GM18517 (cell line): ENCODE measurements around the gene KRT25.
"Not testable (repeated sequence)": the region's sequence is repeated elsewhere in the genome, so short reads cannot be mapped to it uniquely, and the experiment has no call there.

ENCODE experiments used
- ATAC-seq: cut with Tn5 transposase; IDR thresholded peaks from one replicate; pipeline ENCODE4 v1.9.1; 2021; ENCODE audit warnings: mild to moderate bottlenecking, moderate library complexity; ENCODE audit not compliant: unreplicated experiment

The KRT25 gene

GRCh38 chr17:40753804-40754203 is 1.3 kb downstream of the KRT25 start:
- no peak for ATAC-seq

- no peak for ATAC-seq
These were observed 4.1 kb downstream of the KRT25 start for GRCh38 chr17:40751065-40751464.

DNA sequence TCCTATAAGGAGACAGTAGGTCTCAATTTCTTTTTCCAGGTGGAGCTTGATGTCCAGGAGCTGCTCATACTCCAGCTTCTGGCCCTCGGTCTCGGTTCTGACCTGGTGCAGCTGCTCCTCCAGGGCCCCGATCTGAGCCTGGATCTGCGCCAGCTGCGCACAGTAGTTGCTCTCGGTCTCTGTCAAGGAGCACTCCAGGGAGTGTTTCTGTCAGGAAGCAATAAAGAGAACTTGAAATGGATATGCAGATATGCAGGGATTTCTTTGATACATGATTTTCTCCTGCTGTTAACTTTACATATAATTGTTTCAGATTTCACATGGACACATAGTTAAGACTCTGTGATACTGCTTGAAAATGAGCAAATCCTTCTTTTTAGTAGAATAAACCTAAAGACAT is 4.7 kb downstream of the KRT25 start:
- ATAC-seq, result no peak

- not testable (repeated sequence) for ATAC-seq
These were observed 6.5 kb downstream of the KRT25 start for GRCh38 chr17:40748666-40749065.

DNA sequence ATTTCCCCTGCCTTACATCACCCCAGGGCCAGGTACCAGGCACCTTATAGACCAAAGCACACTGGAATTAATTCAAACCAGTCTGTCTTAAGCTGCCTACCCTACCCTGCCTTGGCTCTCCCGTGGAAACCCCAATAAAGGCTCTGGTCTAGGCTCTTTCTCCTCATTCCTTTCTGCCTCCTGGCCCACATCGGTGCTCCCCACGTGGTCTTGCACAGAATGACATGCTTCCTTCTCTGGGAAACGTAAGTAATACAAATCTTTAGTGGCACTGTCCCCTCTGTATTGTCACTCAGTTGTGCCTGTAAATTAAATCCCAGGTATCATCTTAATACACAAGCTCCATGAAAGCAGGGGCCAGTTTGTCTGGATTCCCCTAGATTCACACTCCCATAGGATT is 16.6 kb downstream of the KRT25 start:
- no peak for ATAC-seq

GRCh38 chr17:40735016-40735415 is 20.1 kb downstream of the KRT25 start:
- ATAC-seq, result no peak

DNA sequence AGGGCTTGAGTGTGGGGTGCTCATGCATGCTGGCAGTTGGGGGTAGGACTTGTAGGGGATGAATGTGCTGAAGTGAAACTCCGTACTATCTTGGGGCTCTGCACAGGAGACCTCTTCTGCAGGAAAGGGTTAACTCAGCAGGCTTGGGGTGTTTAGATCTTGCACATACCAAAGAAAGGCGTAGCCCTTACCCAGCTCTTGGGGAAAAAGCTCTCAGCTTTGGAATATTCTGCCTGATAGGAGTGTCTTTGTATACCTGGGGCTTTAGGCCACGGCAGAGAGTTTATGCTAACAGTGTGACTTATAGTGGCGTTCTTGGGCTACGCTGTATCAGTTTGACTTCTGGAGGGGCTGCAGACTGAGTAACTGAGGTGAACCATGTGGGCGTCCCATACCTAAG is 21.1 kb downstream of the KRT25 start:
- ATAC-seq, result no peak

- ATAC-seq, result no peak
These were observed 24.2 kb downstream of the KRT25 start for GRCh38 chr17:40730970-40731369.

GRCh38 chr17:40727447-40728231 is 27.5 kb downstream of the KRT25 start:
- no peak for ATAC-seq

GRCh38 chr17:40726919-40727318 is 28.2 kb downstream of the KRT25 start:
- no peak for ATAC-seq

GRCh38 chr17:40724656-40725055 is 30.5 kb downstream of the KRT25 start:
- ATAC-seq, result no peak

DNA sequence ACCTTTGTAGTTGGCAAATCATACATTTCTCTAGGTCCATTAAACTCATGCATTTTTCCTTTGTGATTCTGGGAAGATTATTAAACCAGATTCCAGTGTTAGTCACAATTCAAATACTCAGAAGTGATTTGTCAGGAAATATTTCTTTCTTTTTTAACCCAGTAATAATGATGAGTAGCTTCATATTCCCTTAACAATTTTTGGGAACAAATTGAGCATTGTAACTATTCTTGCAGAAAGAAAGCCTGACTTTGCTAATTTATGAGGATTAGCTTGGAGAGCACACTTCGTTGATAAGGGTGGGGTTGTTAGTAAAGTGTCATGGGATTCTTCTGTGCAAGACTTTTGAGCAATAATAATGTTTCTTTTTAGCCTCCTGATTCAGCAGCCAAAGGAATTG is 32.9 kb downstream of the KRT25 start:
- no peak for ATAC-seq

GRCh38 chr17:40720899-40721298 is 34.2 kb downstream of the KRT25 start:
- ATAC-seq, result no peak

GRCh38 chr17:40718930-40719329 is 36.2 kb downstream of the KRT25 start:
- no peak for ATAC-seq

DNA sequence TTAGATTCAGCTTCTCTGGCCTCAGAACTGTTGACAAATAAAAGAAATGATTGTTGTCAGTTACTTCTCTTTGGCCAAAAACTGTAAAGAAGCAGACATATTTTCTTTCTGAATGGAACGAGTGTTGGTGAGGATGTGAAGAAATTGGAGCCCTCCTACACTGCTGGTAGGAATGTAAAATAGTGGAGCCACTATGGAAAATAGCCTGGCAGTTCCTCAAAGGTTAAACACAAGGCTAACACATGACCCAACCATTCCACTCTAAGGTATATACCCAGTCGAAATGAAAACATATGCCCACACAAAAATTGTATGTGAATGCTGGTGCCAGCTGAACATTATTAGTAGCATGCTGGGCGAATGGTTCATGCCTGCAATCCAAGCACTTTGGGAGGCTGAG is 37.4 kb downstream of the KRT25 start:
- ATAC-seq, result no peak

- ATAC-seq, result no peak
These were observed 40.7 kb downstream of the KRT25 start for GRCh38 chr17:40714473-40714872.

GRCh38 chr17:40707745-40708144 is 47.4 kb downstream of the KRT25 start:
- no peak for ATAC-seq

GRCh38 chr17:40705584-40705983 is 49.5 kb downstream of the KRT25 start:
- ATAC-seq, result no peak

DNA sequence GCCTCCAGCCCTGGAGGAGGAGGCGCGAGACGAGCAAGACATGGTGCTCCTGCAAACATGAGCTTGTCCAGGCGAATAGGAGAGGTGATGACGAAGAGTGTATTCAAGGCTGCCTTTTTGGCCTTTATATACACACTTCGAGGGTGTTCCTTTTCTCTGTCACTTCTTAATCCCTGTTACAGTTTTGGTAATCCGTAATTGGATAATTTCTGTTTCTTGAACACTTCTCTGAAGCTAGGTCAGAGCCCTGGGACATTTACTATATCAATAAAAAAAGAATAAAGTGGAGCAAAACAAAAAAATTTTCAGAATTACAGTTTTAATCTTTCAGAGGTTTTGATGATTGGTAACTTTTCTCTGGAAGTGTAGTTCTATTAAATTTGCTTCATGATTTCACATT is 51.5 kb downstream of the KRT25 start, which contains the start of gene KRT24:
Gene KRT24 (minus strand): TSS at position 101 of the 400 bp plus-strand sequence. CDS start 59 bp downstream, at position 42.
- no peak for ATAC-seq

DNA sequence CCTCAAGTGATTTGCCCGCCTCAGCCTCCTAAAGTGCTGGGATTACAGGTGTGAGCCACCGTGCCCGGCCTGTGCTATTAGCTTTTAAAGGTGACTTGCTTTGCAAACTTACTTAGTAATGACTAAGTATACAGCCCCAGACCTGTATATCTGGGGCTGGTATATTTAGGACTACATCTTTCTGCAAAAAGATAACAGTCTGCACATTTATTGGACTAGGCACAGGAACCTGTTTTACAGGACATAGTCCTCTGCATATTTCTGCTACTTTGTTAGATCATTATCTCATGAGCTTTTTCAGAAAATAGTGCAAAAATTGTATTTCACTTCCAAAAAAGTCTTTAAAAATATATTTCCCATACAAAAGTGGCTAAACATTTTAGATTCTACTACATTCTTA is 52.9 kb downstream of the KRT25 start:
- ATAC-seq, result no peak

- ATAC-seq, result no peak
These were observed 55.3 kb downstream of the KRT25 start for GRCh38 chr17:40699853-40700252.

DNA sequence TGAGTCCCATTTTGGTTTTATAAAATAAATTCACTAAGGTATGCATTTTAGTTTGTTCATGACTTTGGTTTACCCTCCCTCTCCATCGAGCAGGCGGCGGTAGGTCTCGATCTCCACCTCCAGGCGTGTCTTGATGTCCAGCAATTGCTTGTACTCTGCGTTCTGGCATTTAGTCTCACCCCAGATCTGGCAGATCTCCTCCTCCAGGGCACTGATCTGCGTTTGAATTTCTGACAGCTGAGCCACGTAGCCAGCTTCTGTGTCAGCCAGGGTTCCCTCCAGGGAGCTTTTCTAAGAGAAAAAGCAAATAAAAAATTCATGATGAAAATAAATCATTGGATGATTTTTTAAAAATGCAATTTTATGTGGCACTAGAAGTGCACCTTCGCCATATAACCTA is 55.8 kb downstream of the KRT25 start:
- ATAC-seq, result no peak
